ENCODE data around the gene BLTP1.

The BLTP1 gene

GRCh38 chr4:122178961-122179360 lies 26.8 kb downstream of the BLTP1 start:
- DNase-seq, result no peak

GRCh38 chr4:122195718-122196117 lies 43.6 kb downstream of the BLTP1 start:
- DNase-seq, result no peak

All from activated effector memory CD4-positive, alpha-beta T cell treated with Interleukin-2 at 50 U/mL for 16 hours (primary cell).